SK-N-SH treated with all-trans-retinoic acid at 6 μM for 48 hours (cell line): ENCODE data around the gene KIF3B.

Experiments used
- ARNTL ChIP-seq: fragments of 450-650 bp; formaldehyde crosslinking; IDR thresholded peaks from 2 replicates; pipeline ENCODE4 v1.5.0; 2020; ENCODE audit warnings: low read depth, mild to moderate bottlenecking, moderate library complexity, borderline replicate concordance
- TOX ChIP-seq: fragments of 250-450 bp; sonication (Bioruptor Pico); IDR thresholded peaks from 2 replicates; pipeline ENCODE4 v1.8.0; 2021; ENCODE audit warnings: mild to moderate bottlenecking, moderate library complexity, borderline replicate concordance
- ZC3H10 ChIP-seq: fragments of 250-450 bp; sonication (Bioruptor Pico); IDR thresholded peaks from 2 replicates; pipeline ENCODE4 v1.5.1; 2021; ENCODE audit warnings: mild to moderate bottlenecking, moderate library complexity
- ZFP3 ChIP-seq: fragments of 250-450 bp; sonication (Bioruptor Pico); IDR thresholded peaks from 2 replicates; pipeline ENCODE4 v1.5.0; 2020; ENCODE audit warnings: mild to moderate bottlenecking, moderate library complexity

GRCh38 chr20:32336918-32337347, 59.5 kb downstream of the KIF3B start:
- TF ChIP-seq TOX (CRISPR knock-in tag), result no peak
- no peak for TF ChIP-seq ZC3H10 (CRISPR knock-in tag)
- TF ChIP-seq ARNTL (CRISPR knock-in tag), result no peak
- no peak for TF ChIP-seq ZFP3 (CRISPR knock-in tag)
